Measurements from ENCODE around the gene NUP188.

The NUP188 gene

DNA sequence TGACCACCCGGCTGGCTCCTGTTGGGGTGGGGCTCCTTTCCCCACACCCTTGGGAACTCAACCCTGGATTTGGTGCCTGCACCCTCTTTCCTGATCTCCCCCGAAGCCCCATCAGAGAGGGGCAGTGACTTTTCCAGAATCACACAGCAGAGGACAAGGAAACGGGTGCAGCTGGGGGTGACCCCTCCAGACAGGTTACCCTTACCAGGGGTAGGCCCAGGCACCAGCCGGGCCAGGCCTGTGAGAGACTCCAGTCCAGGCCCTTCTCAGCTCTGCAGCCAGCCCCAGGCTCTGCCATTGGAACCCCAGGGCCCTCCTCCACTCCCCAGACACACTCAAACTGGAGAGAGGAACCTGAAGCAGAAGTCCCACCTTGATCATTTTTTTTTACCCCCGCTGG lies 45.7 kb upstream of the NUP188 start:
- TF ChIP-seq, protein P1, sequence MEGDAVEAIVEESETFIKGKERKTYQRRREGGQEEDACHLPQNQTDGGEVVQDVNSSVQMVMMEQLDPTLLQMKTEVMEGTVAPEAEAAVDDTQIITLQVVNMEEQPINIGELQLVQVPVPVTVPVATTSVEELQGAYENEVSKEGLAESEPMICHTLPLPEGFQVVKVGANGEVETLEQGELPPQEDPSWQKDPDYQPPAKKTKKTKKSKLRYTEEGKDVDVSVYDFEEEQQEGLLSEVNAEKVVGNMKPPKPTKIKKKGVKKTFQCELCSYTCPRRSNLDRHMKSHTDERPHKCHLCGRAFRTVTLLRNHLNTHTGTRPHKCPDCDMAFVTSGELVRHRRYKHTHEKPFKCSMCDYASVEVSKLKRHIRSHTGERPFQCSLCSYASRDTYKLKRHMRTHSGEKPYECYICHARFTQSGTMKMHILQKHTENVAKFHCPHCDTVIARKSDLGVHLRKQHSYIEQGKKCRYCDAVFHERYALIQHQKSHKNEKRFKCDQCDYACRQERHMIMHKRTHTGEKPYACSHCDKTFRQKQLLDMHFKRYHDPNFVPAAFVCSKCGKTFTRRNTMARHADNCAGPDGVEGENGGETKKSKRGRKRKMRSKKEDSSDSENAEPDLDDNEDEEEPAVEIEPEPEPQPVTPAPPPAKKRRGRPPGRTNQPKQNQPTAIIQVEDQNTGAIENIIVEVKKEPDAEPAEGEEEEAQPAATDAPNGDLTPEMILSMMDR (IDR thresholded peaks at IDR 0.05; ENCODE audit: control insufficient read depth, extremely low read depth, insufficient read depth): no peak
- no peak overlapping the region for H3K4me3 ChIP-seq (ENCODE audit: low read depth, low read length)
- no peak for DNase-seq (ENCODE audit: low read depth)

DNA sequence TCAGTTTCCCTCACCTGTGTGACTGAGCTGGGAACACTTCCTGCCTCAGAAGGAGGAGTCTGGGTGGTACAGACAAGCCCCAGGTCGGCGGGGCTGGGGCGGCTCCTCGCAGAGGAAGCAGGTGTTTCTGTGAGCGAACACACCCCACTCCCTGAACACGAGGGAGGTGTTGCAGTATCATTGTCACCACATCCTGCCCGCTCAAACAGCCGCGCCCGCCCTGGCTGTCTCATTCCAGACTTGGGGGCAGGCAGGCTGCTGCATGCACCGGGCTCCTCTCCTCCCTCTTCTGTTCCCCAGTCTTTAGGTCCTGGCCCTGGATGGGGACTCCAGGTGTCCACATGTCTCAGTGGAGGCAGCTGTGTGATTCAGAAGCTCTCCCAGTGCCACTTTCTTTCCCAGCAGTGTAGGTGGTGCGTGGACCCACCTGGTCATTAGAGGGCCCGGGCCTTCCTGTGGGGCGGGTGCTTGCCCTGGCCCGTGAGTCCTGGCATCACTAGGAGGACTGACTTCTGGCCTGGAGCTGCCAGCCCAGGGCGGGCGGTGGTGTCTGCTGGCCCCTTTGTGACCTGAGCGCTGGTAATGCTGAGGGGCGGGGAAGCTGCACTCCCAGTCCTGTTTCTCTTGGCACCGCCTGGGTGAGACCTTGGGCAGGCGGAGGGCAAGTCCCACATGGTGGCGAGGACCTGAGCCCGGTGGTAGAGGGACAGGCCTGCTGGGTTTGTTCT lies 45.0 kb upstream of the NUP188 start:
- TF ChIP-seq, protein P1 (IDR thresholded peaks at IDR 0.05; ENCODE audit: control insufficient read depth, extremely low read depth, insufficient read depth): no peak
- DNase-seq (ENCODE audit: low read depth): no peak
- H3K4me3 ChIP-seq (ENCODE audit: low read depth, low read length): no peak overlapping the region

DNA sequence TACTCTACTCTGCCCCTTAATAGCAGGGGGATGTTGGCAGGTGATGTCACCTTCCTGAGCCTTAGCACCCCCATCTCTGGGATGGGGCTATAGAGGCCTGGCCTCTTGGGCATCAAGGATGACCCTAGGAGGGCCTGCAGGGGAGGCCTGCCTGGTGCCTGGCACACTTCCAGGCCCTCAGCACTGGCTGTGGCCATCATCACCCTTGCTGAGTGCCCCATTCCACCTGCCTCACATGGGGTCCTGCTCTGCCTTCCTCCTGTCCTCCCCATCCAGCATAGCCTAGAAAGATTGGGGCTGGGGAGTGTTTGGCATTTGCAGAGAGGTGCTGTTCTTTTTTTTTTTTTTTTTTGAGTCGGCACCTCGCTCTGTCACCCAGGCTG lies 44.4 kb upstream of the NUP188 start:
- TF ChIP-seq, protein P1 (IDR thresholded peaks at IDR 0.05; ENCODE audit: control insufficient read depth, extremely low read depth, insufficient read depth): no peak
- DNase-seq (ENCODE audit: low read depth): no peak
- H3K4me3 ChIP-seq (ENCODE audit: low read depth, low read length): no peak overlapping the region

DNA sequence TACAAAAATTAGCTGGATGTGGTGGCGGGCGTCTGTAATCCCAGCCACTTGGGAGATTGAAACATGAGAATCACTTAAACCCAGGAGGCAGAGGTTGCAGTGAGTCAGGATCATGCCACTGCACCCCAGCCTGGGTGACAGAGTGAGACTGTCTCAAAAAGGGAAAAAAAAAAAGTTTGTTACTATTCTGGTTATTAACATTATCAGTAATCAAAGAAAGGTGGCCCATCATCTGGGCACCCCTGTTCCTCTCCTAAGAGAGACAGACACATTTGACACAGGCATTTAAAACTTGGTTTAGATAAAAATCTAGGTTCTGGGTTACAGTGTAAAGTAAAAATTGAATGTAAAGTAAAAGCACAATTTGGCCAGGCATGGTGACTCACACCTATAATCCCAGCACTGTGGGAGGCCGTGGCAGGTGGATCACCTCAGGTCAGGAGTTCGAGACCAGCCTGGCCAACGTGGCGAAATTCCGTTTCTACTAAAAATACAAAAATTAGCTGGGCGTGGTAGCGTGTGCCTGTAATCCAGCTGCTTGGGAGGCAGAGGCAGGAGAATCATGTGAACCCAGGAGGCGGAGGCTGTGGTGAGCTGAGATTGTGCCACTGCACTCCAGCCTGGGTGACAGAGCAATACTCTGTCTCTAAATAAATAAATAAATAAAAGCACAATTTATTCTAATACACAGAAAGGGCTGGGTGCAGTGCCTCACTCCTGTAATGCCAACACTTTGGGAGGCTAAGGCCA lies 43.5 kb upstream of the NUP188 start:
- no peak overlapping the region for H3K4me3 ChIP-seq (ENCODE audit: low read depth, low read length)
- TF ChIP-seq, protein P1 (IDR thresholded peaks at IDR 0.05; ENCODE audit: control insufficient read depth, extremely low read depth, insufficient read depth): no peak
- DNase-seq (ENCODE audit: low read depth): no peak

DNA sequence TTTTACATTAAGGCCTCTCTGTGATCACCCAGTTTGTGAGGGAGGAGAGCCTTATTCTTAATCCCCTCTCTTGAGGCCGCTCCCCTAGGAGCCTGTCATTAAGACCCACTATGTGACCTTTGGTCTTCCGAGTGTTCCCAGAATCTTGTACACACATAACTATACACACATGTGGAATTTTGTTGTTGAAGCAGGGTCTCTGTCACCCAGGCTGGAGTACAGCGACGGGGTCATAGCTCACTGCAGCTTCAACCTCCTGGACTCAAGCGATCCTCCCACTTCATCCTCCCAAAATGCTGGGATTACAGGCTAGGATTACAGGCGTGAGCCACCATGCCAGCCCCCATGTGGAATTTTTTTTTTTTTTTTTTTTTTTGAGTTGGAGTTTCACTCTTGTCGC lies 41.5 kb upstream of the NUP188 start:
- H3K4me3 ChIP-seq (ENCODE audit: low read depth, low read length): no peak overlapping the region
- TF ChIP-seq, protein P1 (IDR thresholded peaks at IDR 0.05; ENCODE audit: control insufficient read depth, extremely low read depth, insufficient read depth): no peak
- DNase-seq (ENCODE audit: low read depth): no peak

DNA sequence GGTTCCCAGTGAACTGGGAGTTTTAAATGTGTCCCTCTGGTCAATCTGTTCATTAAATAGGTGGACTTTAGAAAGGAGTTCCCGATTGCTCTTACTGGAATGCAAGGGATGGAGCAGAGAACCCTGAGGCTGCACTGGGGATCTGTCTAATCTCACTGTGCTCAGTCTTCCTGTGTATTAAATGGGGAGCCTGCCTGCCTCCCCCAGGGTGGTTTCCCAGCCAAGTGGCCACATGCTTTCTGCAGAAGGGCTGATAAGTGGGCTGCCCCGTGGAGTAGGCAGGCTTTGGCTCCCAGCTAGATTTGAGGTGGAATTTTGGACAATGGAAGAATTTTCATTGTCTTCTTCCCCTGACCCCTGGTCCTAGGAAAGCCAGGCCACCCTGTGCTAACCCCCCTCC lies 40.8 kb upstream of the NUP188 start:
- no peak for DNase-seq (ENCODE audit: low read depth)
- no peak overlapping the region for H3K4me3 ChIP-seq (ENCODE audit: low read depth, low read length)
- TF ChIP-seq, protein P1 (IDR thresholded peaks at IDR 0.05; ENCODE audit: control insufficient read depth, extremely low read depth, insufficient read depth): no peak
